ENCODE measurements around the gene UBE2D3.
"Not testable (repeated sequence)": the region's sequence is repeated elsewhere in the genome, so short reads cannot be mapped to it uniquely, and the experiment has no call there.

UBE2D3 gene

DNA sequence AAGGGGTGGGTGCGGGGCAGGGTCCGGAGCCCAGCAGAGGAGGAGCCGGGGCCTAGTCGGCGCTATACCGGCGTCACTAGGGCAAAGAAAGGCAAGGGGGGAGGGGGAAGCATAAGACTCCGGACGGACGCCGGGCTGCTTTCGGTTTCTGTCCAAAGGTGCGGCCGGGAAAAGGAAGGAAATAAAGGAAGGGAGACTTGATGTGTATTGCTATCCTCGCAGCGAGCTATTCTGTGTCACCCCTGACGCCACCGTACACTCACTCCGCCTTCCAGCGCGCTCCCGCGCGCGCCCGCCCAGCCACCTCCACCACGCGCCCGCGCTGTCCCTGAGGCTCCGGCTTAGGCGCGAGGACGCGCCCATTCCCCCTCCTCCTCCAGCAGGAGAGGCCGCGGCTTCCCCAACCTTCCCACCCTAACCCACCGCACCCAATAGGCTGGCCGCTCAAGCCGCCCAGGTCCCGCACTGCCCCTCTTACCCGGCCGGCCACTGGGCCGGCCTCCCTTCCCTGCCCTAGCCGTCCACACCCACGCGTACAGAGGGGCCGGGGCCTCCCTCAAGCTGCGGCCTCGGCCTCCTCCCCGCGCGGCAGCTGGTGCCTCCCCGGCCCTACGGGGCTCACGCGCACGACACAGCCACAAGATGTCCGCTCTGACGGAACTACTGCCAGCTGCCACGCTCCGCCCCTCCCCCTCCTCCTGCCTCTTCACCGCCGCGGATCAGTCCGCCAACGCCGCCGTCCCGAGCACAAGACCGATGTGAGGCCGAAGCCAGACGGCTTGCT is at the start of gene UBE2D3:
TSS of gene UBE2D3 (minus strand) at position 662 of the 784 bp plus-strand sequence. CDS start 1,043 bp downstream, outside the sequence.
- peak; percentile 93 to 94 for DNase-seq (ENCODE audit: low read depth in 2 of 2)

DNA sequence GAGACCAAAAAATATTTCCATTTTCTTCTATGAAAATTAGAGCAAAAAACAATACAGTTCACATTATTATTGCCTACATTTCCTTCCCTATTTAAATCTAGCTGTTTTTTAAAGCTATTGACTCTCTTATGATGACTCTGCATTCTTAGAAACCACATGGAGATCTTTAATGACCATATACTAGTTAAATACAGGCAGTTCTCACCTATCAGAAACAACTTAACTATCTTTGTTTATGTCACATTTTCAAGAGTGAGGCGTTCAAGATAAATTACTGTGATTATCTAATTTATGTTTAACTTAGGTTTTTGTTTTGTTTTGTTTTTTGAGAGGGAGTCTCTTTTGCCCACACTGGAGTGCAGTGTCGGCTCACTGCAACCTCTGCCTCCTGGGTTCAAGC is 44.4 kb upstream of the UBE2D3 start:
- no peak for DNase-seq (ENCODE audit: low read depth in 2 of 2)

DNA sequence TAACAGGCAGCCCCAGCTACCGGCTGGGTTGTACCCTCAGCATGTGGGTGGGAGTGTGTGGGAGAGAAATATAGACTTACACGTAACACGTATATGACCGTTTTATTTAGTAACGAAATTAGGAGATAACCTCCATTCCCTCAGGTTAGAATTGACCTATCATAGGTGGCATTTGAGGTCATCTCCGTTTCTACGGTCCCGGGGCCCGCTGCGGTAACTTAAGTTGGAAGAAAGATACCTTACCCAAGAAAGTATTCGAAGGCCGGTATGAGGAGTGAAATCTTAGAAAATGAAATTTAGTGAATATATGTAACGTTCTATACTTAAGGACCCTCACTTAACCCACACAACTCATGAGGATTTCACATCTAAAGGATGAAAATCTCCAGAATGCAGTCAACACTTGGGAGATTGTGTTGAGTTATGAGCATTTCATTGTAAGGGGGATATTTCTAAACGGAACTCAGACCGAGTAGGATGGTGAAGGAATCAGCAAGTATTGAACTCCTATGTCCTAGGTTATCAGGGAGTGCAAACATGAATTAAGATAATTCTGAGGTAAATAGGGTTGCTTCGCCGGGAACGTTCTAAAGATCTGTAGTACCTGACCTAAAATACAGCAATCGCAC is 42.3 kb upstream of the UBE2D3 start:
- DNase-seq (ENCODE audit: low read depth in 2 of 2): peak; percentile 64 to 72

DNA sequence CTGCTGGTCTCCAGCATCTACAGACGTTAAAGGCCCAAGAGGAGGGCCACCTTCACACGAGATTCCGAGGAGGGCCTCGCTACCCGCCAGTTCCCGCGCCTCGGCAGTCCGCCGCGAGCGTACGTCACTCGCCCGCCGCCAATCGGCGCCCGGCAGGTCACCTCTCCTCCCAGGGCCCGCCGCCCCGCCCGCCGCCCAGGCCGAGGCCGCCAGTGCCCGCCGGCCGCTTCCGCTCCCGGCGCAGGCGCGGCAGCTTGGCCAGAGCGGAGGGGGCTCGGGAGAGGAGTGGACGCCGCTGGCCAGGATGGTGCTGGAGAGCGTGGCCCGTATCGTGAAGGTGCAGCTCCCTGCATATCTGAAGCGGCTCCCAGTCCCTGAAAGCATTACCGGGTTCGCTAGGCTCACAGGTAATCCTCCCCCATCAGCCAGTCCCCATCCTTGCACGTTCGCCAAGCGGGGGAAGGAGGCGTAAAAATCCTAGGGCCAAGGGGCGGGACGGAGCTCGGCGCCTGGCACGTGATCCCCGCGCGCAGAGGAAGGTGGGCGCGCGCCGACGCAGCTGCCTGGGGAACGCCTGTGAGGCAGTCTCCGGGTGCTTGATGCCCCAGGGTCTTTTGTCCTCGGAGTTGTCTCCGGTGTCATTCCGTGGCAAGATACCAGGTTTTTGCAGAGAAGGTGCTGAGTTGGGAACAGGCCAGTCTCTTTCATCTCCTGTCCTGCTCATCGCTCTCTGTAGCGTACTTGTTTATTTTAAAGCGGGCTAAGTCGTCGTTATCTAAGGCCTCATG is 41.6 kb upstream of the UBE2D3 start, which contains the start of gene CISD2:
TSS of gene CISD2 (plus strand) at position 212 of the 788 bp plus-strand sequence. CDS start at position 305, 93 bp downstream.
- DNase-seq (ENCODE audit: low read depth in 2 of 2): peak; percentile 86 to 88

DNA sequence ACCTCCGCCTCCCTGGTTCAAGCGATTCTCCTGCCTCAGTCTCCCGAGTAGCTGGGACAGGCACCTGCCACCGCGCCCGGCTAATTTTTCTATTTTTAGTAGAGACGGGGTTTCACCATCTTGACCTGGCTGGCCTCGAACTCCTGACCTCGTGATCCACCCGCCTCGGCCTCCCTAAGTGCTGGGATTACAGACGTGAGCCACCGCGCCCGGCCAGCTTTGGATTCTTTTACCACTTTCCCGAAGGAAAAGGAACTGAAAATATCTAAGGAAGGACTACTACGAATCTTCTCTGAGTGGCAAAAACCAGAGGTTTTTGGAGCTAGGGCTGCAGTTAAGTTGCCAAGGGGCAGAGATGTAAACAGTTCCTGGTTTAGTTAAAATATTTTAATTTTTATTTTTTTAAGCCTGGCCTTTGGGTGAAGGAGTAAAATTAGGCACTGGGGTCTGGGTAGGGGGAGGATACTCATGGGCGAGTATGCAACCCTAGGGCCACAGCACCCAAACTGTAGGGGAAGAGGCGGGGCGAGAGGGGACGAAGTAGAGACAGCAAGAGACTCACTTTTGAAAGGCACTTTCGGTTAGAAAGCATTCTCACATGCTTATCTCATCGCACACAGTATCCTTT is 40.9 kb upstream of the UBE2D3 start:
- DNase-seq (ENCODE audit: low read depth in 2 of 2): no peak

DNA sequence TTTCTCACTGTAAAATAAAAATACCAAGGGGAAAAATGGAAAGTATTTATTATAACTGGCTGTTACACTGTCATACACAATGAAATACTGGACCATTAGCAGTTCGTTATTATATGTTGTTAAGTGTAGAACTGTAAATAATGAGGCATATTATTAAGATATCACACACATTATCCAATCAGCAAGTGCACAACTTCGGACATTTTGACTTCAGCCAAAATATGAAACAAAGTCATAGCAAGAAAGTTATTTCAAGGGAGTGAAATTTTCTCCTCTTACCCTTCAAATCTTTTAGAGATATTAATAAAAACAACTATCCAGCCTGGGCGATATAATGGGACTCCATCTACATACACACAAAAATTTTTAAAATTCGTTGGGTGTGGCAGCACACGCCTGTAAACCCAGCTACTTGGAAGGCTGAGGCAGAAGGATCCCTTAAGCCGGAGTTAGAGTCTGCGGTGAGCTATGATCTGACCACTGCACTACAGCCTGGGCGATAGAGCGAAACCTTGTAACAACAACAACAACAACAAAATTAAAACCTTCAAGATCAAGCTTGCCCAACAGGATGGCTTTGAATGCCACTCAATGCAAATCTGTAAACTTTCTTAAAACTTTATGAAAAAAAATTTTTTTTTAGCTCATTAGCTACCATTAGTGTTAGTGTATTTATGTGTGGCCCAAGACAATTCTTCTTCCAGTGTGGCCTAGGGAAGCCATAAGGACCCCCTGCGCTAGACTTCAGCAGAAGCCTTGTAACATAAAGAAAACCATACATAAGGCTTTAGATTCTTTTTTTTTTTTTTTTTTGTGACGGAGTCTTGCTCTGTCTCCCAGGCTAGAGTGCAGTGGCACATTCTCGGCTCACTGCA is 40.2 kb upstream of the UBE2D3 start:
- DNase-seq (ENCODE audit: low read depth in 2 of 2): no peak

DNA sequence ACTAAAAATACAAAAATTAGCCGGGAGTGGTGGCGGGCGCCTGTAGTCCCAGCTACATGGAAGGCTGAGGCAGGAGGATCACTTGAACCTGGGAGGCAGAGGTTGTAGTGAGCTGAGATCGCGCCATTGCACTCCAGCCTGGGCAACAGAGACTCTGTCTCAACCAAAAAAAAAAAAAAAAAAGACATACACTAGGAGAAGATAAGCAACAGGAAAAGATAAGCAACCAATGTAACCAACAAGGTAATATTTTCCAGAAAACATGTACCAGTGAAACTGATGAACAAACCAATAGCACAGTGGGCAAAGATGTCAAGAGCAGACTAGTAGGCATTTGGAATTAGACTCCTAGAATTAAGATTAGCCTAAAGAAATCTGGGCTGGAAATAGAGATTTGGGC is 38.0 kb upstream of the UBE2D3 start:
- not testable (repeated sequence) for DNase-seq (ENCODE audit: low read depth in 2 of 2)

DNA sequence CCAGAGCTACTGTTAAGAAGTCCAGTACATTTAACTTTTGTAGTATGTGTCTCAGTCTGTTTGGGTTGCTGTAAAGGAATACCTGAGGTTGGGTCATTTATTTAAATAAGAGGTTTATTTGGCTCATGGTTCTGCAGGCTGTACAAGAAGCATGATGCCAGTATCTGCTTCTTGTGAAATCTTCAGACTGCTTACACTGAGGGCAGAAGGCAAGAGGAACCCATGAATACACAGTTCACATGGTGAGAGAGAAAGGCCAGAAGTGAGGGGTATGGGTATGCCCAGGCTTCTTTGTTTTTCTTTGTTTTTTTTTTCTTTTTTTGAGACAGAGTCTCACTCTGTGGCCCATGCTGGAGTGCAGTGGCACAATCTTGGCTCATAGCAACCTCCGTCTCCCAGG is 35.4 kb upstream of the UBE2D3 start:
- no peak for DNase-seq (ENCODE audit: low read depth in 2 of 2)

DNA sequence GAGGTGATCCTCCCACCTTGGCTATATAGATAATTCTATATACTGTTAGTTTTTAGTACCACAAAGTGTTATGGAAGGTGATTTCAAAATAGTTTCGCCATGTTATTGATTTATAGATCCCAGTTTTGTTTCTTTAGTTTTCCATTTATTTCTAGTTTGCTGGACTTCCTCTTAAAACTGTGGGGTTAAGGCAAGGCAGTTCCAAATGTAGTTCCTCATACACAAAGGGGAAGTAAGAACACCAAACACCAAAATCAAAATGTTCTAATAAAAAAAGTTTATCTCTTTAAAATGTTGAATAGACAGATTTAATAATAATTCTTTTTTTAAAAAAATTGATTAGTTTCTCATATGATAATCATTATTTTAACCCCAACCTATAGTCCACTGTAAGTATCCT is 34.7 kb upstream of the UBE2D3 start:
- no peak for DNase-seq (ENCODE audit: low read depth in 2 of 2)

DNA sequence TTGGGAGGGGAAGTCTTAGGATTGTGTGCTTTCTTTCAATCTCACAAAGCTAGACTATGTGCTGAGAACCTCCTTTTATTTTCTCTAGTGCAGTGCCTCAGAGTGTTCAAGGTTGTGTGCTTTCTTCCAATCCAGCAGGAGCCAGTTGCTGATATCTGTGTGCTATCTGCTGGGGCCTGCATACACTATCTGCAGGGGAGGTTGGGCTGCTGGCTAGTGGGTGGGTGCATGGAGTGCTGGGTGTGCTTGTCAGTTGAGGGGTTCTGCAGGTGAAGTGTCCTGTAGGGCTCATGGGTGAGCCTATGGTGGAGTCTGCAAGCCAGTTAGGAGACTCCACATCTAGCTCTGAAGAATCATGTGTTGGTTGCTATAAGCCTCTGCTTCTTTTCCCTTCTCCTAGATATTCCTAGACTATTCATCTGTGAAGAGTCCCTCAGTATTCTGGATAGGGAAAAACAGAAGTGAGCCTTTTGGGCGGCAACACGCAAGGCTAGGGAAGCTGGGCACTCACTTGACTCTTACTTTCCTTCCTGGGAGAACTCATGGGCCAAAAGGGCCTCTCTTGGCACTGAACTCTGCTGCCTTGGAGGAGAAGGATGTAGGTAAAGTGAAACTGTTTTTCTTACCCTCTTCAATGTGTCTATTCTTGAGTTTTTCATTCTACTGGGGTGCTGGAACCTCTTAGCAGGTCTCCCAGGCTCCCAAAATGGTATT is 33.4 kb upstream of the UBE2D3 start:
- DNase-seq (ENCODE audit: low read depth in 2 of 2): no peak

DNA sequence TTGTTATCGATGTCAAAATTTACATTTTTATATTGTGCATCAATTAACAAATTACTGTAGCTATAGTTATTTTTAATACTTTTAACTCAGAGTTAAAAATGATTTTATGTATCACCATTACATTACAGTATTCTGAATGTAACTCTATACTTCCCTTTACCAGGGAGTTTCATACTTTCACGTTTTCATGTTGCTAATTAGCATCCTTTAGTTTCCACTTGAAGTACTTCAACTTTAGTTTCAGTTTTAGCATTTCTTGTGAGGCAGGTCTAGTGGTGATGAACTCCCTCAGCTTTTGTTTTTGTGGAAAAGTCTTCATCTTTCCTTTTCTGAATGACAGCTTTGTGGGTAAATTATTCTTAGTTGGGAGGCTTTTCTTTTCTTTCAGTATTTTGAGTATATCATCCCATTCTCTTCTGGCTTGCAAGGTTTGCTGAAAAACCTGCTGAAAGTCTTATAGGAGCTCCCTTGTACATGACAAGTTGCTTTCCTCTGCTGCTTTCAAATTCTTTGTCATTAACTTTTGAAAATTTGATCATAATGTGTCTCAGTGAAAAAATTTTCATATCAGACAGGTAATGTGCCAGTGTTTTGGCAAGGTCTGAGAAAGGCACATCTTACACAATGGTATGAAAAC is 31.6 kb upstream of the UBE2D3 start:
- DNase-seq (ENCODE audit: low read depth in 2 of 2): no peak

DNA sequence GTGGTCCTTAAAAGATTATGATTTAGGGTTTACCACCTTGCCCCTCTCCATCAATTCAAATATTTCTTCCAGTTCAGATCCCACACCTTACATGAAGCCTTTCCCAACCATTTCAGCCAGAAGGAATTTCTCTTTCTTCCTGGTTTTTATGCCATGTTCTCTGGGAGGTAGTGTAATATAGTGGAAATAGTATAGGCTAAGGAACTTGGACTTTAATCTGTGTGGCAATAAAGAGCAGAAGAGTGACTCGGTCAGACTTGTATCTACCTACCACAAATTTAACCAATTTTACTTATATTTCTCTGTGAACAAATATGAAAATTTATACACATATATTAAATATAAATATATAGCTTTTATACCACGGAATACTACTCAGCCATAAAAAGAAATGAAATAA is 23.0 kb upstream of the UBE2D3 start:
- DNase-seq (ENCODE audit: low read depth in 2 of 2): no peak

DNA sequence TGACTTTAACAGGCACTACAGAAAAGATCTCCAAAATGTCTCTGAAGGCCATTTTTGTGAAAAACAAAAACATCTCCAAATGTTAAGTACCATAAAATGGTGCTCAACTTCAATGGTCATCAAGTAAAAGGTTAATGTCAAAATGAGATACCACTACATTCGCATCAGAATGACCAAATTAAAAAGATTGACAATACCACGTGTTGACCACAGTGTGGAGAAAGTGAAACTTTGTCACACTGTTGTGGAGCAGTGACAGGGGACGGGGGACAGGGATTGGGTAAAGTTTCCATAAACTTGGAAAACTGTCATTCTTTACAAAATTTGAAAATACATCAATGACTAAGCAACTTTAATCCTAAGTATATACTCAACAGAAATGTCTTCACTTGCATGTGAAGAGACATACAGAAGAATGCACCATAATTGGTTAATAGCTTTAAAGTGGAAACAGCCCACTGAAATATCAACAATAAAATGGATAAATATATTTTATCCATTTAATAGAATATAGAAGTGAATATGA is 22.3 kb upstream of the UBE2D3 start:
- no peak for DNase-seq (ENCODE audit: low read depth in 2 of 2)

DNA sequence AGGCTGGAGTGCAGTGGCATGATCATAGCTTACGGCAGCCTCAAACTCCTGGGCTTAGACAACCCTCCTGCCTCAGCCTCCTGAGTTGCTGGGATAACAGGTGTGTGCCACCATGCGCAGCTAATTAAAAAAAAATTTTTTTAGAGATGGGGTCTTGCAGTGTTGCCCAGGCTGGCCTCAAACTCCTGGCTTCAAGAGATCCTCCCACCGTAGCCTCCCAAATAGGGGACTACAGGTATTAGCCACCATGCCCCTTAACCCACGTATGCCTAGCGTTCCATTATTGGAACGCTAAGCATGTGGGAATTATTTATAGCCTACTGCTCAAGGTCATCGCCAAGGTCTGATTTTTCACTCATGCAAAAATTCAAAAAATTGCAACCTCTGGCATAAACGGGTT is 20.3 kb upstream of the UBE2D3 start:
- no peak for DNase-seq (ENCODE audit: low read depth in 2 of 2)

DNA sequence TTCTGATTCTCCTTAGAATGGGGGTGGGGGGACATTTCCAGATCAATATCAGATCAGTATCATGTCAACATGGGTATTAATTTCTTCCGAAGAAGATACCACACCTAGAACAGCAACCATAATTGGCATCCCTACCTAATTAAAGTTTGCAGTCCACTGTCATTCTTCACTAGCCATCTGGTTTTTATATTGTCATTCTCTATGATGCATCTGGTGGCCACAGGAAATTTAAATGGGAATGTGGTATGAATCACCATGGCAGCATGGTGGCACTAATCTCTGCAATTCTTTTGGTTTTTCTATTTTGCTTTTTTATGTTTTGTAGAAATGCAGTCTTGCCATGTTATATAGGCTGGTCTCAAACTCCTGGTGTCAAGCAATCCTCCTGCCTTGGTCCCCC is 16.6 kb upstream of the UBE2D3 start:
- DNase-seq (ENCODE audit: low read depth in 2 of 2): no peak

DNA sequence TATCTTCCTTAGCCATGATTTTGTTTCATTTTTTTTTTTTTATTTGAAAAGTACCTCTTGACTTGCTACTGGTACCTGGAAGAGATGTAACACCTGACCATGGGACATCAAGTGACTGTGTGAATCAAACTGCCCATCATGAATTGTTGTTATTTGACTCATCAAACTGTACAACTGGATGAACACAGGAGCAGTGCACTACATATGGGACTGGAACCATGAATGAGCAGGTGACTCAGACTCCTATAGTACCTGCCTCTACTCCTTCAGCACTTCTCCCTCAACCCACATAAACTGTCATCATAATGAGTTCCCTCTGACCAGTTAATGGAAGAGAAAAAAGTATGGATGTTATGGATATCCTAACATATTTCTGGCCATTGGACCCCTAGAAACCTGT is 15.9 kb upstream of the UBE2D3 start:
- no peak for DNase-seq (ENCODE audit: low read depth in 2 of 2)

DNA sequence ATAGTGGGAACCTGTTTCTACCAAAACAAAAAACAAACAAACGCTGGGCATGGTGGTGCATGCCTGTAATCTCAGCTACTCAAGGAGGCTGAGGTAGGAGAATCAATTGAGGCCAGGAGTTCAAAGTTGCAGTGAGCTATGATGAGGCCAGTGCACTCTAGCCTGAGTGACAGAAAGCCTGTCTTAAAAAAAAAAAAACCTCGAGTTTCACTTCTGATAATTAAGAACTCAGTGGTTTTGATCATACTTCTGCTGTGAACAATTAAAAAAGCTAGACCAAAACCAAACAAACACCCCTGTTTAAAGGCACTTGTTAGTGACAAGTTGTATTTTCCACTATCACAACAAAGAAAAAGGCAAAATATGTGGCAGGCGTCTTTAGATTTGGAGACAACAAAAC is 15.0 kb upstream of the UBE2D3 start:
- no peak for DNase-seq (ENCODE audit: low read depth in 2 of 2)

DNA sequence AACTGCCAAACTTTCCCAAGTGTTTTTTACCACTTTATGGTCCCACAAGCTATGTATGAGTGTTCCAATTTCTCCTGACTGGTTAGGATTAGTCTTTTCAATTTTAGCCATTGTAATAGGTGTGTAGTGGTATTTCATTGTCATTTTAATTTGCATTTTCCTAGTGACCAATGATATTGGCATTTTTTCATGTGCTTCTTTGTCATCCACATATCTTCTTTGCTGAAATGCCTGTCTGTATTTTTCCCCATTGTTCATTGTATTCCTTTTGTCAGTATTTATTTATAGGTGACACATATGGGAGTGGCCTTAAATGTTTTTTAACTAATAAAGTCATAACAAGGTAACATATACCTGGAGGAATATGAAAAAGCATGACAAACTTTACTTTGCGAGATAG is 9.2 kb upstream of the UBE2D3 start:
- DNase-seq (ENCODE audit: low read depth in 2 of 2): no peak

DNA sequence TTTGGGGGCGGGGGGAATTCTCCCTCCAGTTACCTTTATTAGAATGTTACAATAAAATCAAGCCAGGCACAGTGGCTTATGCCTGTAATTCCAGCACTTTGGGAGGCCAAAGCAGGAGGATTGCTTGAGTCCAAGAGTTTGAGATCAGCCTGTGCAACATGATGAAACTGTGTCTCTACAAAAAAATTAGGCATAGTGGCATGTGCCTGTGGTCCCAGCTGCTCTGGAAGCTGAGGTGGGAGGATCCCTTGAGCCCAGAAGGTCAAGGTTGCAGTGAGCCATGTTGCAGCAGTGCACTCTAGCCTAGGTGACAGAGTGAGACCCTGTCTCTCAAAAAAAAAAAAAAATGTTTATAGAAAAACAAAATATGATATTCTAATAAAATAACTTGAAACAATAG is 5.3 kb upstream of the UBE2D3 start:
- DNase-seq (ENCODE audit: low read depth in 2 of 2): no peak

DNA sequence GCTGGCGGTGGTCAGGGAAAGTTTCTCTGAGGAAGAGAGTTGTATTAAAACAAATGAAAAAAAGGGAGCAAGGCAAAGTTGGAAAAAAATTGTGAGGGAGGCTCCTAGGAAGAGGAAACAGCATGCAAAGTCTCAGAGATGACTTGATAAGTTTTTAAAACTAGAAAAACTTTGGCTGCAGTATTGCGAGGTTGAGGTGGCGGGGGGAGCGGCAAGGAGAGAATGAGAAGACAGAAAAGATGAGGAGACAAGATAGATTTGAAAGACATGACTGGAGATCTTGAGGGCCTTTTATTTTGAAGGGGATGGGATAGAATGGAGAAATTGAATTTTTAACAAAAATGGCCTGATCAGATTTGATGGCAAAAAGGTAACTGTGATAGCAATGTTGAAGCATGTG is 4.8 kb upstream of the UBE2D3 start:
- DNase-seq (ENCODE audit: low read depth in 2 of 2): no peak

Measured in stimulated activated CD8-positive, alpha-beta memory T cell treated with anti-CD3 and anti-CD28 coated beads, Interleukin-7, amount 100 ng/mL, for 4 hours (primary cell).